GM19328 (cell line): Measurements from ENCODE around the gene CDH26.

Source experiments
- ATAC-seq: cut with Tn5 transposase; IDR thresholded peaks from one replicate; pipeline ENCODE4 v1.9.1; 2021; ENCODE audit warnings: mild to moderate bottlenecking, moderate library complexity; ENCODE audit not compliant: unreplicated experiment

Gene CDH26

DNA sequence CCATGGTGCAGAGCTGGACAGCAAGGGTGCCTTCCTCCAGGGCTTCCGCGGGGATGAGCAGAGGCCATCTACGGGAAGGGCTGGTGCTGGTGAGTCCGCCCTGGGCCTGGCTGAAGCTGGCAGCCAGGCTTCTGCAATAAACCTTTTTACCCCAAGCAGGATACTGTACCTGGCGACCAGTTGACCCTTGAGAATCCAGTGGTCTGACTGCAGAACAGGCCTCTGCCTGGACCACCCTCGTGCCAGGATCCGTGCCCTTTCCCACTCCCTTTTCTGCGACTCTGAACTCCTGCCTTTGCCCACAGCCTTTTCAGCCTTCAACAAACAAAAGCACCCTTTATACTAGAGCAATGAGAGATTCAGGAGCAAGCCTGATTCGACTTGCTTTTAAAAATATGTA lies 18.9 kb downstream of the CDH26 start:
- no peak for ATAC-seq

DNA sequence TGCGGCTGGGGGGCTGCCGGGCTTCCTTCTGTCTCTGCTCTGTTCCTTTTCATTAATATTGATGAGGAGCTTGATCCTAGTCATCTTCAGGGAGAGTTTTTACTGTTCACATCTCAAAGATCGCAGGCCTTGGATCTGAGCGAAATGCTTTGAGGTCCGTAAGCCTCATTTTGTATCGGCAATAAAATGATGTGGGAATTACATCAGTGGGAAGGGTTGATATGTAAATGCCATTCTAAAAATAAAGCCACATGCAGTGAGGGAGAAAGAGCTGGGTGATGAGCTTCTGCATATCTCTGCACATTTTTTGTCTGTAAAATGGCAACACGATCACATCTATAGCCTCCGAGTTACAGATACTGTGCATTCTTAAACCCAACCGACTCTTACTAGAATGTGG lies 24.9 kb downstream of the CDH26 start:
- ATAC-seq, result no peak

DNA sequence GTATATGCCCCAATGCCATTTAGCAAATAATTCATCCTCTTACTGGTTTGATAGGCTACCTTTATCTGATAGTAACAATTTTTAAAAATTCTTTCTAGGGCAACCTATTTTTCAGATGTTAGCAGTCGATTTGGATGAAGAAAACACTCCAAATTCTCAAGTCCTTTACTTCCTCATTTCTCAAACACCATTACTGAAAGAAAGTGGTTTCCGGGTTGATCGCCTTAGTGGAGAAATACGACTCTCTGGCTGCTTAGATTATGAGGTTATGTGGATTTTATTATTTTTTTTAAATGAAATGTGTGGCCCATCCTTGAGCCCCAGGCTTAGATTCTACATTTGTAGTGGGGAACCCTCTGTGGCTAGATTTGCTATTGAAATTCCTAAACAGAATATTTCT lies 26.3 kb downstream of the CDH26 start:
- ATAC-seq, result no peak

DNA sequence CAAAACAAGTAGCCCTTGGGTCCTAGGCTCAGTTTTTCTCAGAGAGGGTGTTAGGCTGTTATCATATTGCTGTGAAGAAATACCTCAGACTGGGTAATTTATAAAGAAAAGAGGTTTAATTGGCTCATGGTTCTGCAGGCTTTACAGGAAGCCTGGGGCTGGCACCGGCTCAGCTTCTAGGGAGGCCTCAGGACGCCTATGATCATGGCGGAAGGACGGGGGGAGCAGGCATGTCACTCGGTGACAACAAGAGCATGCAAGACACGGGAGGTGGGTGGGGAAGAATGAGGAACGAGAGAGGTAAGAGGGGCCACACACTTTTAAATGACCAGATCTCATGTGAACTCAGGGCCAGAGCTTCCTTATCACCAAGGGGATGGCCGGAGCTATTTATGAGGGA lies 26.9 kb downstream of the CDH26 start:
- no peak for ATAC-seq

DNA sequence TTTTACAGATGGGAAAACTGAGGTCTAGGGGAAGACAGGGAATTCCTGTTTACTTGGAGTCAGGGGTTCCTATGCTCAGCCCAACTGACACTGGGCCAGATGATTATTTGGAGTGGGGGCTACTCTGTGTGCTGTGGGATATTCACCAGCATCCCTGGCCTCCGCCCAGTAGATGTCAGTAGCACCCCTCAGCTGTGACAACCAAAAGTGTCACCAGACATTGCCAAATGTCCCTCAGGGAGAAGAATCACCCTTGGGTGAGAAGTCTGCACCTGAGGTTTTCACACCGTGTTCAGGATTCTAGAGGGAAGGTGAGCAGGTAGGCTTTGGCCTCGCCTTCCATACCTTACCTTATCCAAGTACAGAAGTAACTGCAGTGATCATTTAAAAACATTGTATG lies 27.6 kb downstream of the CDH26 start:
- no peak for ATAC-seq

DNA sequence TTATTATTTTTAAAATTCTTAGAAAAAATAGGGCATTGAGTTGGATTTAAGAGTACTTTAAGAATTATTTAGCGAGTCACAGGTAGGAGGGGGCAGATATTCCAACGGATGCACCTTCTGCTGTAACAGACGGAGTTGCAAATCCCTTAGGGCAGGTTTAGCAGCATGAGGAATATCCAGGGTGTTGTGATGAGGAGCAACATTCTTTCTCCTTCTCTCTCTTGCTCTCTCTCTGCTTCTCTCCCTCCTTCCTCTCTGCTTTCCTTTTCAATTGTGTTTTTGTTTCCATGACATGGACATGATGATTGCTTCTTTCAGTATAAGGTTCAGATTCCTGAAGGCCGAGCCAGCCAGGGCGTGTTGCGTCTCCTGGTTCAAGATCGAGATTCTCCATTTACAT lies 28.9 kb downstream of the CDH26 start:
- no peak for ATAC-seq

DNA sequence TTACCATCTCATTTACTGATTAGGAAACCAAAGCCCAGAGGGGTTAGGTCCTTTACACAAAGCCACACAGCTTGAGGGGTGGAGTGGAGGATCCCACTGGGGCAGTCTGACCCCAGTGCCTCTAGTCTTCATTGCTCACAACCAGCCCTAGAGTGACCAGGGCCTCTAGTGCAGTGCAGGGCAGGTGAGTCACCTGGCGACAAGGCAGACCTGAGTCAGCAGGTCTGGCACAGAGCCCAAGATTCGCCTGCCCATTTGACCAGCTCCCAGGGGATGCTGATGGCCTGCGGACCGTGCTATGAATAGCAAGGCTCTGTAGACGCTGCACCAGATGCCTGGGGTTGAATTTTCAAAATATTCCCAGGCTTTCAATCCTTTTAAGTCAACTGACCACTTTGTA lies 29.9 kb downstream of the CDH26 start:
- ATAC-seq, result no peak

DNA sequence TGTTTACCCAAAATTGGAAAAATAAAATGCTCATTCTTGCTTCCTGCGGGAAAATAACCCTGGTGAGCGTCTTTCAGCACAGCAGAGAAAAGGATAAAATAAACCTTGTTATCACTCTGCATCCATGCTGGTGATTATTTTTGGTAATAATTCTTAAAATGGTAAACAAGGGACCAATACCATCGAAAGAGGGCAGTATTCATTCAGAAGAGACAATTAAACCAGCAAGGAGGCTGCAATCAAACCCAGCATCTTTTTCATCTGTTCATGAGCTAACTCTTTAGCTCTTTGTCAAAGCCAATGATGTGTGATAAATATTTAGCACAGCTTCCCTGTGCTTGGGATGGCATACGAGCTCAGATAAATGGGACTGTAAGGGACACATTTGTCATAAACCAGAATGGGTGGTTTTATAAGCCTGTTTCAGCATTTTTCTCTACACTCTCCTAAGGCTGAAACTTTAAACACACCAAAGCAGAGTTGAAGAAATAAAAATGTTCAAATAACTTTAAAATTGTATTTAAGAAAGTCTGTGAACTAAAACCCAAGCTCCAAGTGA lies 34.4 kb downstream of the CDH26 start:
- ATAC-seq, result no peak

DNA sequence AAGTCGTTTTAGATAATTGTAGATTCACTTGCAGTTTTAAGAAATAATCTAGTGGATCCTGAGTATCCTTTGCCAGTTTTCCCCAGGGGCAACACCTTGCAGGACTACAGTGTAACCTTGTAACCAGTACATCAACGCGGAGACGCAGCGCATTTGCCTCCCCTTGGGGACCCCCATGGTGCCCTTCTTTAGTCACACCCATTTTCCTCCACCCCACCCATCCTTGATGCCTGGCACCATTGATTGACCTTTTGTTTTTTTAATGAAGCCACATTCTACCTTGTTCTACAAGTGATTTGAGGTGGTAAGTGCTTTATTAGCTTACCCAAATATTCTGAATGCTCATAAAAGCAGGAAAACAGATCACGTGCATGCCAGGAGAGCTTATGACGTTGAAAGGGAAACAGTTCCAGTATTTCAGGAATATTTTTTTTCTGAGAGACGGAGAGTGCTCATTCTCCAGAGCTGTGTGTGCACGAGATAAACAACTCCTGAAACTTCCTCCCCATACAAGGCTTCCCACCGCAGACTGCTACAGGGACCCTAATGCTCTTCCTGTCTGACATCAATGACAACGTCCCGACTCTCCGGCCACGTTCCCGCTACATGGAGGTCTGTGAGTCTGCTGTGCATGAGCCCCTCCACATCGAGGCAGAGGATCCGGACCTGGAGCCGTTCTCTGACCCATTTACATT lies 35.7 kb downstream of the CDH26 start:
- no peak for ATAC-seq

DNA sequence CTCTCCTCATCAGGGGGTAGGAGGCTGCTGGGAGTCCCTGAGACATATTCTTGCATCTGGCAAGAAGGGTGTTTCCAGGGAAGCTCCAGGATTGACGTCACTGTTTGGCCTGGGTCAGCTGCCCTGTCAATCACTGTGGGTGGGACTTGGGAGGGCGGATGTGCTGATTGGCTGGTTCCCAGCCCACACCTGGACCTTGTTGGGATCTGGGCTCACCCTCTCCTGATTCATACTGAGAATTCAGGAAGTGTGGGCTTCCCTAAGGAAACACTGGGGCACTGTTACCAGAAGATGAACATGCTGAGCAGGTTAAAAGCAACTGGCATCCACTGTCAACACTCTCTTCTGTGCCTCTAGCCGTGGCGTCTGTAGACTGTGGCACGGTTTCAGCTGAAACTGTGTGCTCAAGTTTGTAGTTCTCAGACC lies 36.5 kb downstream of the CDH26 start:
- no peak for ATAC-seq

DNA sequence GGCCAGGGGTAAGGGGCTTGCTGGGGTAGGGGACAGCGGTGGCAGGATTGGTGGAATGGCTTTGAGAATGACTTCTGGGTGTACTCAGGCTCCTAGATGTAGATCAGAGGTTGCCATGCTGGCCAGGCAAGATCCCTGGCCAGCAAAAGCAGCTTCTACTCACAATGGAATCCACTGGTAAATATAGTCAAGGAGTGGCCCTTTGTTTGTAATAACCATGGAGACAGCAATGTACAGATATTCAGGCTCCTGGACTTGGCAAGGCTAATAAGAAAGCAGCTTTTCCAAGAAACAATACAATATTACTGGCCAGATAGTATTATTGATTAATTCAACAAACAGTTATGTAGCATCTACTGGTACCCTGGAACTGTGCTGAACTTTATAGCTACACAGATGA lies 37.9 kb downstream of the CDH26 start:
- no peak for ATAC-seq

DNA sequence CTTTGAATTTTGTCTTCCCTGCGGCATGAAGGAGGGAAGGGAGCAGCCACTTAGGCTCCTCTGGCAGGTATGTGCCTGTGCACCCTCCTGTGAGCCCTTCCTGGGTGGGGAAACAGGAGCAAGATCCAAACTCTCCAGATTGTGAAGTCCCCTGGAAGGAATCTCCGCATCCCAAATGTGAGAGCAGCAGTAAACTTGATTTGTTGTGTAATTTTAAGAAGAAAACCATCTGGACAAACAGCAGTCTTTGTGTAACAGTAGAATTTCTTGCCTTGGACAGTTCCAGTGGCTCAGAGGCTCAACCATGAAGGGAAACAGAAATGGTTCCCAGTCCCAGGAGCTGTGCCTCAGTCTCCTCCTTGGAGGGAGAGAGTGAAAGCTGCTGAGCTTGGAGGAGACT lies 39.7 kb downstream of the CDH26 start:
- ATAC-seq, result no peak

DNA sequence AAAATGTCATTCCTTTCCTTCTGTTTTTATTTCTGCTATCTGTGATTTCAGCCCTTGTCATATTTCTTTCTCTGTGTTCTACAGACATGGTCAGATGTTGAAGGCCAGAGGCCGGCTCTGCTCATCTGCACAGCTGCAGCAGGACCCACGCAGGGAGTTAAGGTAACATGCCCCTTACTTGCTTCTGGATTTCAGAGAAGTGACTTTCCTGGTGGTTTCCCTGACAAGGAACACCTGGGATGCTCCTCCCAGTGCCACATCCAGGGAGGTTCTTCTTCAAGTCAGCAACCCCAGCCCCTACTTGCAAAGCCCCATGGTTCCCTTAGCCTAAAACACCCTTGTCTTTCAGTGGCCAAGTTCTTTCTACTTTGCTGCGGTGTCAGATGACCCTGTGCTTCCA lies 41.3 kb downstream of the CDH26 start:
- ATAC-seq, result no peak

DNA sequence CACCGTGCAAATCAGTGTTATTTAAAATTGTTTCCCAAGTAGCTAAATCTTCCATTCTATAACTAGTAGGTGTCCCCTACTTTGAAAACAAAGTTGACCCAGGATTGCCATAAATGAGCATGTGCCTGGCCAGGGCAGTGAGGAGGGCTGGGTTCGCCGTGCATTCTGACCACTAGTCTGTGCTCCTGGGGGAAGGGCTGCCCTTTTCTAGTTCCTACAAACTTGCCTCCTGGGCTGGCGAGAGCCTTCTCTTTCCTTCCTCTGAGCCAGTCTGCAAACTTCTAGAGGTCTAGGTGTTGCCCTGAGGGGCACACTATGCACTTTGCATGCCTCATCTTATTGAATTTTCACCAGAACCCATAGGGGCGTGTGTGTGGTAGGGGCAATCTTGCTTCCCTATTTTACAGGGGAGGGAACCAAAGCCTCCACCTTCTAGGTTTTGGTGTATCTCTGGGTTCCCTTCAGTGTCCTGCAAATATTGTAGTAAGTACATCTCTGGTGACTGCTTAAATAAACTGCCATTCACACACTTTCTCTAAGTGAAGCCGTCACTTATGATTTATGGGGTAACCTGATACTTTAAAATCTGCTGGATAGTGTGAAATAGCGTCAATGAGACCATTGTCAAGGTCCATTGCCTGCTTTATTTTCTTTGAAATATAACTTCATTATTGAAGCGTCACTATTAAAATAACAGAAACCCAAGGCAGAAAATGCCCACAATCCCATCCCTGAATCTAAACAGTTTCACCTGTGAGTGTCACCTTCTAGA lies 42.2 kb downstream of the CDH26 start:
- no peak for ATAC-seq

DNA sequence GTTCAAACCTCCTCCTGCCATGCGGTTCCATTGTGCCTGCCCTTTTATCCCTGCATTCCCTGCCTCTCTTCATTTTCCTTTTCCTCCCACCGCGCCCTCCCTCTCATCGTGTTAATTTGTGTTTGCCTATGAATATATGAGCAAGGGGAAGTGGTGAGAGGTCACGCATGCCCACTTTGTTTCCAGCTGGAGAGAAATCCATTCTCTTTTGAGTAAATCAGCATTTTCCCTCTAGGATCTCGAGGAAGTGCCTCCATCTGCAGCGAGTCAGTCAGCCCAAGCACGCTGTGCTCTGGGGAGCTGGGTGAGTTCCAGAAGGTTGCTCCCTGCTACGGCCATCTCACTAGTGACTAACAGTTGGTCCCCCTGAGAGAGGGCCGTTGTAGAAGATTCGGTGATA lies 42.9 kb downstream of the CDH26 start:
- ATAC-seq, result no peak

DNA sequence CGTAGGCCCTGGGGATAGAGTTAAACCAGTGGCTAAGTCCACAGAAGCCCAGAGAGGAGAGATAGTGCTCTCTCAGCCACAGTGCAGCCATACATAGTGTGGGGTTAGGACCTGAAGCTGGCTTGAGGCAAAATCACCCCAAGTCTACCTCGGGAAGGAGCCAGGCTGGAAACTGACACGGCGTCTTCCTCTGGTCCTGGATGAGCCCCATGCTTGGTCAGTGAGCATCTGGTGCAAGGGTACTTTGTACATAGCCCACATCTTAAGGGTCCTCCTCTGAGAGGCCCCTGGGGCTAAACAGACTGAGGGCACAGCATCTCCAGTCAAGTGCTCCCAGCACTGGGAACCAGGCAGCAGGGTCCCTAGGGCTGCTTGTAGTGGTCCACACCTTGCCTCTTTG lies 45.6 kb downstream of the CDH26 start:
- ATAC-seq, result no peak

DNA sequence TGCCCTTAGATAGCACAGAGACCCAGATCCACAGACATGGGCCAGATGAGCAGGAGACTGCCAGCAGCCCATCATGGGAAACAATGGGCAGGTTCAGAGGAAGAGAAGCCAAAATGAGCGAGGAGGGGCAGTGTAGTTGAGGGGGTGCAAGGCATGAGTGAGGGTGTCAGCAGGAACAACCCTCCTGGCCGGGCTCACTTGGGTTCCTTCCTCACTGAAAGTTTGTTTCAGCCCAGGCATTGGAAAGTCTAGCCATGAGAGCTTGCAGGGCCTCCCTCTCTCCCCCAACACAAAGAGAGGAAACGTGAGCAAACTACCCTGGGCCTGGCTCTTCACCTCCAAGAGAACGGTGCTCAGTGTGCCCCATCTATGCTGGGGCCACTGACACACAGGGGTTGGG lies 48.0 kb downstream of the CDH26 start:
- ATAC-seq, result no peak

DNA sequence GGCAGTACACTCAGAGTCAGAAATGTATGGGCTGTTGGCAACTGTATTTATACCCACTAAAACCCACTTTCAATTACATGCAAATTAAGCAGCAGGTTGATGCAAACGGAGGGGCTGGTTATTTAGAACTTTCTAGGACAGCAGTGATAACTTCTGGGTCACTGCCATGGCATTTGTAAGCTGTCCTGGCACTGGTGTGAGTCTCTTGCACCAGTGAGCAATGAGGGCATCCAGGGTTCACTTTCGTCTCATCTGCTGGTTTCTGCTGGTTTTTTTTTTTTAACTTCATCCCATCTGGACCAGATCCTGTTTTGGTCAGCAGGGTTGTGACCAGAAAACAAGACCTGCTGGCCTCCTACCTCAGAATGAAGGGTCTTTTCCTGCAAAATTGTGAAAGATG lies 49.2 kb downstream of the CDH26 start:
- no peak for ATAC-seq

DNA sequence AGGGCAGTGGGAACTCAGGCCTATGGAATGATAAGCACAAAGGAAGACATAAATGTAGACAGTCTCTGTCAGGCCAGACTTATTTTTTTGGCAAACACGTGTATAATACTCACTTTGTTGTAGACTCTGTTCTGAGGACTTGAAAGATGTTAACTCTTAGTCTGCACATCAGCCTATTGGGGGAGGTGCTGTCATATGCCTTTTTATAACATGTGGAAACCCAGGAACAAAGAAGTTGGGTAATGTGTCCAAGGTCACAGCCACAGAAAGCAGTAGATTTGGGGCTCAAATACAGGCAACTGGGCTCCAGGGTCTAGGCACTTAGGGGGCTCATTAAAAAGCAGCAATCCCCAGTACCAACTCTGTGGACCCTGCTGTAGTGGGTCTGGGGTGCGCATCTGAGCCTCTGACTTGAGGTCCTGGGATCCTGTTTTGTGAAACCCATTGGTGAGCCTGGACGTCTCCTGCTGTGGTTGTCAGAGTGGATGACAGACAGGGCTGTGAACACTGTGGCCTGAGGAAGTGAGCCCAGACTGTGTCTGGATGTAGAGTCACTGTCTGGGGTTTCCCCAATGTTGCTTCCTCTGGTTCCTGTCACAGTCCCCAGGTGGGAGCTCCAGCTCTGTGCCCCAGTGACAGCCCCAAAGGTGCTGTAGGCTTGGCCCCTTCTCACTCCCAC lies 50.0 kb downstream of the CDH26 start:
- ATAC-seq, result no peak

DNA sequence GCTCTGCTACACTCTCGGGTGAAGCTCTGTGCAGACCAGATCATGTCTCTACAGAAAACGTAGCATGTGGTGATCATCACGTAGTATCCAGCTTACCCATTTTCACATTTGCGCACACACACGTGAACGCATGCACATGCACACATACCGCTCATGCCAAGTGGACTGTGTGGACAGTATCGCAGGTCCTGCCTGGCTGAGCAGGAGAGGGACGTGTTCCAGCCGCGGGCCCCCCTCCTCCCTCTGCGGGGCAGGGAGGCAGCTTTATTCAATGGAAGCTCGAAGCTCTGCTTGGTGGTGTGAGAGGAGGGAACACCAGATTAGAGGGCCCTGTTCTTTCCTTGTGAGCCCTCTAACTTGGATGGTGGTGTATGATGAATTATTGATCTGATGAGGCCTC lies 51.1 kb downstream of the CDH26 start:
- ATAC-seq, result no peak

DNA sequence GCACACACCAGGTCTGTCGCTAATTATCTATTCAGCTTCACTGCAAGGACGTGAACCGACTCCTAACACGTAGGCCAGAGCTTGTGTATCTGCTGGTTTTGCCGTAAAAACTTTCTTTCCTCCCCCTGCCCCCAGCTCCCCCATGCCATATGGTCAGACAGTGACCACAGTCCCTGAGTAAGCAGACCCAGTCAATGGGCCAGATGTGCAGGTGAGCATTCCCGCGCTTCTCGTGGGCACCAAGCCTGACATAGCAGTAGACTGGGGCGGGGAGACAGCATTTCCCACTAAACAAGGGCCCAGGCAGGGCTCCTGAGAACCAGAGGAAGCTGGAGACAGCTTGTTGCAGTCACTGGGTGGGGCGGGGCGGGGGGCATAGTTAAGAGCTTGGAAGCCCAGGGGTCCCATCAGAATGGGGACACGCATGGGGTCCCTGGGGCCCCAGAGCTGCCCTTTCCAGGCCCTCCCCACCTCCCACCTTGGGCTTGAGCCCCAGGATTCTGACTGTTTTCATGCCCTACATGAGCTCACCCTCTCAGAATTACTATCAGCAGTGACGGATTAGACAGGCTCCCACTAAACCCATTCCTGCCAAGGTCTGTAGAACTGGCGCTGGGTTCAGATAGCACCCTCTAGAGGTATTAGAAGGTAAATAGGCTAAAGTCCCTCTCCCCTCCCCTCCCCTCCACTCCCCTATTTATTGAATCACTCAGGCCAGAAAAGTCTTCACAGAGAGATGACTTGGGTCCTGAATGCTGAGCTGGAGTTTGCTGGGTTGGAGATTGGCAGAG lies 51.8 kb downstream of the CDH26 start:
- ATAC-seq, result no peak
